GM08714 (cell line): ENCODE measurements around the gene GFOD1.

Experiments used
- H3K4me3 ChIP-seq: fragments of 200-500 bp; sonication (Bioruptor generic); 2 replicates; pipeline ENCODE4 v1.5.1; 2014; ENCODE audit warnings: mild to moderate bottlenecking, low read length, inconsistent platforms
- ZNF274 ChIP-seq: IDR thresholded peaks from 2 replicates; pipeline ENCODE4 v1.6.1; 2012; ENCODE audit warnings: mild to moderate bottlenecking, low read depth, low read length

The GFOD1 gene

DNA sequence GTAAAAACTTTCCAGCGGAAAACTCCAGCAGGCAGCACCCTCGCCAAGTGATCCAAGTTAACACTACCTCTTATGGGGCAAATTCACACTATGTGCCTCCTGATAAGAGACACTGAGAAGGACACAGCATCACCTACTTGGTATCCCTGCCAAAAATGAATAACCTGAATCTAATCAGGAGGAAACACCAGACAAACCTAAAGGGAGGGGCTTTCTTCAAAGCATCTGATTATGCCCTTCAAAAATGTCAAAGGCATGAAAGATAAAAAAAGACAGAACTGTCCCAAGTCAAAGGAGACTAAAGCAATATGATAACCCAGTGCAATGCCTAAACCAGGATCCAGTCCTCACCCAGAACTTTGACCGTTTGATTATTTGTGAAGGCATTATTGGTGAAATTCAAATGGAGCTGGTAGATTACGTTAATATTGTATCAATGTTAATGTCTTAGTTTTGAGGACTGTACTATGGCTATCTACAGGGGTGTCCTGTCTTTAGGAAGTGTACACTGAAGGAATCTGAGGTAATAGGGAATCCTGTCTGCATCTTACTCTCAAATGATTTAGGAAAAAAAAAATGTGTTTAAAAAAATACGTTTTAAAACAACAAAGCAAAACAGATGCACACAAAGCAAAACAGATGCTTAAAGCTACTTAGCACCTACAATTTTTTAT is 167.4 kb downstream of the GFOD1 start:
- no peak overlapping the region for H3K4me3 ChIP-seq
- no peak for TF ChIP-seq ZNF274

DNA sequence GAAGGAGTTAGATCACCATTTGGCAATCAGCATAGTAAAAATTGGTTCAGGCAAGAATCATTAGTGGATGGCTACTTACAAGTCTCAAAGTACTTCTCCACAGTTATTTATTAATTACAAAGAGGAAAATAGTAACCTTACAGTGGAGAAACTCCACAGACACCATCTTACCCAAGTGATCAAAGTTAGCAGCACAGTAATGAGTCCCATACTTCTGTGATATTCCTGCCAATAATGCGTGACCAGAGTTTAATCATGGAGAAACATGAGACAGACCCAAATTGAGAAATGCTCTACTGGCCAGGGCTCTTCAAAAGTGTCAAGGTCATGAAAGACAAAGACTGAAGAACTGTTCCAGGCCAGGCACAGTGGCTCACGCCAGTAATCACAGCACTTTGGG is 168.6 kb downstream of the GFOD1 start:
- TF ChIP-seq ZNF274, result no peak
- no peak overlapping the region for H3K4me3 ChIP-seq

DNA sequence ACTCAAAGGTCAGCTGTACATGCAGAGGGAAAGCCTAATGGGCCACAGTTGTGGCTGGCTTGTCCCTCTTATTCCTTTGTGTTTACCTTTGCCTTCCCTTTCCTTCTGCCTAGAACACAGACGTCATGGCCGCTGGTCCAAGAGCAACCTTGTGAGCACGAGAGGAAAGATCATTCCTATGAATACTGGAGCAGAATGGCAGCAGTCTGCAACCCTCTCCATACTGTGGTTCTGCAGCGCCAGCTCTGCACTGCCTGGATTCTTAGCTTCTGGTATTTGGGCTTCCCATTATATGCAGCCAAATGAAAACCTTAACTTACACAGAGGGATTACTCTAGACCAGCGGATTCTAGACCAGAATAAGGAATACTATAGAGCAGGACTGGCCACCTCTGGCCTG is 171.5 kb downstream of the GFOD1 start:
- no peak overlapping the region for H3K4me3 ChIP-seq
- TF ChIP-seq ZNF274, result no peak

DNA sequence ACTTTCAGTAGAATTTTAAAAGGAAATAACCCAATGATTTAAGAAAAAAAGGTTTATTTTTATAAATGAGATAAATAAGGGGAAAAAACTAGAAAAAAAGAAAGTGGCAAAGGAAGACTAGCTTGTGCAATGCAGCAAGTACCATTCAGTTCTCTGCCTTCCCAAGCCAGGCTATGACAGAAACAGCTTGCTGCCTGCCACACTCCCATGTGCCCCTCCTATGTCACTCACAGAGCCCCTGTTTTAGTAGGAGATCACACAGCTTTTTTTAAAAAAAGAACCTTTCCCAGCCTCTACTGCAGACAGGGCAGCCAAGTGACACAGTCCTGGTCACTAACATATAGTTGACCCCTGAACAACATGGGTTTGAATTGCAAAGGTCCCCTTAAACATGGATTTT is 172.6 kb downstream of the GFOD1 start:
- TF ChIP-seq ZNF274, result no peak

DNA sequence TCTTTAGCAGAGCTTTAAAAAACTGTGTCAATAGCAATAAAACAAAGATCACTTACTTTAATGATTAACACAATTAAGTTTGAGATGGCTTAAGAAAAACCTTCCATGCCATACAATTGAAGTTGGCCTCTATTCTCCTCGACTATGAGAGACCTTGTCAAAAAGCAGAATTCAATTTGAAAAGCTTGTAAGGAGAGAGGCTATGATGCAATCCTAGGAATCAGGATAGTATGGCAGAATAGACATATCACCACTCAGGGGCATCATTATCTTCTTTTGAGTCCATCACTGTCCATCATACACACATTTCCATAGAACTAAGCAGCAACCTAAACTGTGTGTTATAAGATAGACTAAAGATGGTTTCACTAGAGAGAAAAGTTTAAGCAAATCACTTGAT is 176.2 kb downstream of the GFOD1 start:
- TF ChIP-seq ZNF274, result no peak
- H3K4me3 ChIP-seq, result no peak overlapping the region

More for the DNA sequence above, 172.6 kb downstream of the GFOD1 start:
- no peak overlapping the region for H3K4me3 ChIP-seq

DNA sequence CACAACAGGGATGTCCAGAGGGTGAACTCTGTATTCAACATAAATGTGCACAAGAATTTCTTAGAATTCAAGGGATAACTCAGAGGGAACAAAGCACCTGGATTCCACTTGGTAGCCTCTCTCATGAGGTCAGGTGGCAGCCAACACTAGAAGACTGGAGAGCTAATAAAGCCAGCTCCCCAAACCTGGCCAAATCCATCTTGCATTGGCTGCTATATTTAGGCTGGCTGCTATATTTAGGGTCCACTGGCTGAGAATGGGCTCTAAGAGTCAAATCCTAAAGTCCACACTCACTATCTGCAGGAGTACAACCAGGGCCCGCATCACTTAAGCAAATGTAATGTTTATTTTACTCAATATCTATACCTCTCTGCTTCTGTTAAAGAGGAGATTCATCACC is 179.1 kb downstream of the GFOD1 start:
- no peak for TF ChIP-seq ZNF274
- H3K4me3 ChIP-seq, result no peak overlapping the region
